HFF-Myc (cell line): ENCODE data around the gene RUNX2.

Experiments
- DNase-seq: peaks from one replicate; pipeline ENCODE4 v3.0.0-alpha.2; 2011; ENCODE audit warnings: low read depth; ENCODE audit errors: extremely low read depth
- H3K4me3 ChIP-seq: replicated peaks from 2 replicates; pipeline ENCODE4 v1.5.1; 2011; ENCODE audit warnings: low read depth, mild to moderate bottlenecking, control low read depth, low read length
- CTCF ChIP-seq: IDR thresholded peaks from 2 replicates; pipeline ENCODE4 v1.5.1; 2012; ENCODE audit warnings: mild to moderate bottlenecking, low read depth, low read length, control low read depth; ENCODE audit errors: missing control alignments

Gene RUNX2

GRCh38 chr6:45699663-45700062 lies 371.5 kb downstream of the RUNX2 start:
- no peak for TF ChIP-seq CTCF
- H3K4me3 ChIP-seq: no peak overlapping the region
- DNase-seq: no peak

DNA sequence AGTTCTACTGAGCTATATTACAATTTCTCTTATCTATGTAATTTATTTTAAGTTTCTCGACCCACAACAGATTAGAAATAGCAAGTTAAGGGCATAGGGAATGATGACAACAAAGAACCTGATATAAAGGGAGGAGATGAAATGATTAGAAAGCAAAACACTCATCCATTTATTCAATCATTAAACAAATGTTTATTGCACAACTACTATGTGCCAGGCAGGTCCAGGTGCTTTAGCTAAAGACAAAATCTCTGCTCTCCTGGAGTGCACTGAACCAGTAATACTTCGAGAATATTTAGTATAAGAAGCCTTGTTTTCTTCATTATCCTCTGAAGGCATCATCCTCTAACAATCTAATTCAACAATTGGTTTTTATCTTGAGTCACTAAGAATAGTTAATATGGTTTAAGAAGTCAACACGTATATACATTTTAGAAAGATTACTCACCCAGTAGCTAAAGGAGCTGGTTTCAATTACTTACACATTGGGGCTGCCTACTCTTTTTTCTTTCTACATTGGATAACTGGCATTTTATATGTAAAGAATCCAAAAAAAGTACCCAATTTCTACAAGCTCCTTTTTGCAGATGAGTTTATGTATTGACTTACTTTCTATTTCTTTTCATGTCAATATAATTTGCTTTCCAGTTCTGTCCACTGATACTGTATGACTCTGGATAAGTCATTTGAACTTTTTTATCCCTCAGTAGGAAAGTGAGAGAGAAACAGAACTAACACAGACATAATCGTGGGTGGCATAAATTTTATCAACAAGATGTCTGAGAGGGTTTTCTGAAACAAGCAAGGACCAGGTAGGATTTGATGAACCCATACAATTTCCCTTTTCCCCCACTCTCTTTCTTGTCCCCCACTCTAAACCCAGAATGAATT lies 375.0 kb downstream of the RUNX2 start:
- no peak overlapping the region for H3K4me3 ChIP-seq
- TF ChIP-seq CTCF: no peak
- DNase-seq: peak; percentile 36

DNA sequence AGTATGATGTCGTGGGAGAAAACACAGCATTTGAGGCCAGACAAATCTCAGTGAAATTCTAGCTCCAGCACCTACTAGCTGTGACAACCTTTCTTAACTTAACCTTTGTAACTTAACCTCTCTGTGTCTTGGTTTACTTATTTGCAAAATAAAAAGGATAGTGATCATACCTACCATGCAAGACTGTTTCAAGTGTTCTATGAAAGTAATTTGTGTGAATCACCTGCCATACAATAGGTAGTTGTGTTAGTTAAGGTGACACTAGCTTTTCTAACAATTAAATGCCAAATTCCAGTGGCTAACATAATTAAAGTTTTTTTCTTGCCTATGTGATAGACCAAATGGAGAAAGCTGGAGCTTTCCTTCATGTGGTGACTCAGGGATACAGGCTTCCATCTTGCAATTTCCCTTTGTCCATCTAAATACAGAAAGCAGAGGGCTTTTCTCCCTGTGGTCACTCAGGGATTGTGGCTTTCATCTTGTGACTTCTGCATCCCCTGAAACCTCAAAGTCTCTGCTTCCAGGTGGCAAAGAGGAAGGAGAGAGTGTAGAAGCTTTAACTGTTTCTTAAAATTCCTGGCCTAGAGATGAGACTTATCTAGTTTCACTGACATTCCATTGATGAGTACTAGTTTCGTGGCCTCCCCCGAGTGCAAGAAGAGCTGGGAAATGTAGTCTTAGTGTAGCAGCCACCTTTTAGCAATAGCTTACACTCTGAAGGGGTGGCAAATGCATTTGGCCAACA lies 376.1 kb downstream of the RUNX2 start:
- H3K4me3 ChIP-seq: no peak overlapping the region
- no peak for TF ChIP-seq CTCF
- no peak for DNase-seq

GRCh38 chr6:45705137-45705855 lies 377.2 kb downstream of the RUNX2 start:
- H3K4me3 ChIP-seq: no peak overlapping the region
- no peak for DNase-seq
- TF ChIP-seq CTCF: no peak

- no peak for TF ChIP-seq CTCF
- DNase-seq: no peak
- no peak overlapping the region for H3K4me3 ChIP-seq
Measured at GRCh38 chr6:45706319-45706718, 378.2 kb downstream of the RUNX2 start.

- no peak overlapping the region for H3K4me3 ChIP-seq
- no peak for TF ChIP-seq CTCF
- DNase-seq: no peak
Measured at GRCh38 chr6:45707176-45707575, 379.0 kb downstream of the RUNX2 start.
